22Rv1 (cell line): Measurements from ENCODE around the gene ADGRD1.

Source experiments
- ZFX ChIP-seq: fragments of 450-650 bp; IDR thresholded peaks from 2 replicates; pipeline ENCODE4 v1.6.1; 2017; ENCODE audit warnings: antibody characterized with exemption, borderline replicate concordance
- TF ChIP-seq, protein P1 (sequence below): fragments of 450-650 bp; IDR thresholded peaks from 2 replicates; pipeline ENCODE4 v1.5.1; 2017; ENCODE audit warnings: mild to moderate bottlenecking

DNA sequence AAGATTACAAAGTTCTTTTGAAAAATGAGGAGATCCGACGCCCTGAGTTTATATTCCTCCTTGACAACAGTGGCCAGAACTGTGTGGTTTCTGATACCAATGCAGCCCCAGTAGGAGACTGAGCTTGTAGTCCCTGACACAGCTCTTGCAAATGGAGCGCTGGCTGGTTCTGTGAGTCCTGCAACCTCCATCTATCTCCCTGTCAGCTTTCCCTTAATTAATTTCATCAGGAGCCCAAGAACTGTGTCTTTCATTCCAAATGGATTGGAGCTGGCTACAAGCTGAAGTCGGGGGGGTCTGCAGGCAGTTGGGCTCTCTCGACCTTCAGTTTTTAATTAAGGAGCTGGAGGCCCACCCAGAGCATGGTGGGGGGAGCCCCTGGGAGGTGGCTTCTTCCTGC lies 160.6 kb downstream of the ADGRD1 start:
- TF ChIP-seq, protein P1, sequence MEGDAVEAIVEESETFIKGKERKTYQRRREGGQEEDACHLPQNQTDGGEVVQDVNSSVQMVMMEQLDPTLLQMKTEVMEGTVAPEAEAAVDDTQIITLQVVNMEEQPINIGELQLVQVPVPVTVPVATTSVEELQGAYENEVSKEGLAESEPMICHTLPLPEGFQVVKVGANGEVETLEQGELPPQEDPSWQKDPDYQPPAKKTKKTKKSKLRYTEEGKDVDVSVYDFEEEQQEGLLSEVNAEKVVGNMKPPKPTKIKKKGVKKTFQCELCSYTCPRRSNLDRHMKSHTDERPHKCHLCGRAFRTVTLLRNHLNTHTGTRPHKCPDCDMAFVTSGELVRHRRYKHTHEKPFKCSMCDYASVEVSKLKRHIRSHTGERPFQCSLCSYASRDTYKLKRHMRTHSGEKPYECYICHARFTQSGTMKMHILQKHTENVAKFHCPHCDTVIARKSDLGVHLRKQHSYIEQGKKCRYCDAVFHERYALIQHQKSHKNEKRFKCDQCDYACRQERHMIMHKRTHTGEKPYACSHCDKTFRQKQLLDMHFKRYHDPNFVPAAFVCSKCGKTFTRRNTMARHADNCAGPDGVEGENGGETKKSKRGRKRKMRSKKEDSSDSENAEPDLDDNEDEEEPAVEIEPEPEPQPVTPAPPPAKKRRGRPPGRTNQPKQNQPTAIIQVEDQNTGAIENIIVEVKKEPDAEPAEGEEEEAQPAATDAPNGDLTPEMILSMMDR = no peak
- TF ChIP-seq ZFX = no peak
